MM.1S (cell line): ENCODE data around the gene KAZALD1.

Source experiments
- EZH2 ChIP-seq: fragments of 300-600 bp; sonication (generic); optimal IDR thresholded peaks from 2 replicates; pipeline ENCODE3; 2017; ENCODE audit warnings: low read depth, mild to moderate bottlenecking, antibody characterized with exemption, low read length, mixed read lengths
- TF ChIP-seq, protein P1 (sequence below): fragments of 300-600 bp; sonication (generic); IDR thresholded peaks from 2 replicates; pipeline ENCODE4 v1.5.1; 2016; ENCODE audit warnings: antibody characterized with exemption, low read length, mixed read lengths

DNA sequence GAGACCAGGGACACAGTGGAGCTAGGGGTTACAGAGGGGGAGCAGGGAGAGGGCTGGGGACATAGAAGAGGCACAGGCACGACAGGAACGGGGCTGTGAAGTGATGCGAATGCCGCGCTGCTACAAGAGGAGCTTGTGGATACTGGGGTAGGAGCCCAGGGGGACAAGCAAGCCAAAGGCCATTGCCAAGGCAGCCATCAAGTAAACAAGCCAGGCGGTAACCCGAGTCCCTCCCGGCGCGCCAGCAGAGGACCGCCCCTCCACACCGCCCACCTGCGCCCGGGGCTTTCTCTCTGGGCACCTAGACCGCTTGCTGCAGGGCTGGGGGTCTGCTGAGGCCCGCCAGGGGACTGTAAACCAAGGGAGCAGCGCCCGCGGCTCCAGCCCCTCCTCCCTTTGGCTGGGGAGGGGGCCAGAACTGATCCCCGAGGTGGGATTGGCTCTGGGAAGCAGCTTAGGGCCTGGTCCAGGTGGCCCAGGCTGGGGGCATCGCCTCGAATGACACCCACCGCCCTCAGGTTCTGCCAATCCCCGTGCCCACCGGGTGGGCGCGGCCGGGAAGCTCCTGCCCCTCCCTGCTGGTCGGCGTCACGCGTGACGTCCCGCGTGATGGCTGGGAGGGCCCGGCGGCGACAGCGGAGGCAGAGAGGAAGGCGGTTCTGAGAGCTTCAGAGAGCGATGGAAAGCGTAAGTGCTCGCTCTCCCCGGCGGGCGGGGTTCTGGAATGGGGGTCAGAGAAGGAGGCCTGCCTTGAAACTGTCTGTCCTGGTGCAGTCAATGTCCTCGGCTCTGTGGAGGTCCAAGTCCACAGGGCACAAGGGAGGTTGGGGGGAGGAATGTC lies 29.8 kb upstream of the KAZALD1 start:
- TF ChIP-seq, protein P1, sequence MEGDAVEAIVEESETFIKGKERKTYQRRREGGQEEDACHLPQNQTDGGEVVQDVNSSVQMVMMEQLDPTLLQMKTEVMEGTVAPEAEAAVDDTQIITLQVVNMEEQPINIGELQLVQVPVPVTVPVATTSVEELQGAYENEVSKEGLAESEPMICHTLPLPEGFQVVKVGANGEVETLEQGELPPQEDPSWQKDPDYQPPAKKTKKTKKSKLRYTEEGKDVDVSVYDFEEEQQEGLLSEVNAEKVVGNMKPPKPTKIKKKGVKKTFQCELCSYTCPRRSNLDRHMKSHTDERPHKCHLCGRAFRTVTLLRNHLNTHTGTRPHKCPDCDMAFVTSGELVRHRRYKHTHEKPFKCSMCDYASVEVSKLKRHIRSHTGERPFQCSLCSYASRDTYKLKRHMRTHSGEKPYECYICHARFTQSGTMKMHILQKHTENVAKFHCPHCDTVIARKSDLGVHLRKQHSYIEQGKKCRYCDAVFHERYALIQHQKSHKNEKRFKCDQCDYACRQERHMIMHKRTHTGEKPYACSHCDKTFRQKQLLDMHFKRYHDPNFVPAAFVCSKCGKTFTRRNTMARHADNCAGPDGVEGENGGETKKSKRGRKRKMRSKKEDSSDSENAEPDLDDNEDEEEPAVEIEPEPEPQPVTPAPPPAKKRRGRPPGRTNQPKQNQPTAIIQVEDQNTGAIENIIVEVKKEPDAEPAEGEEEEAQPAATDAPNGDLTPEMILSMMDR = no peak
- no peak for TF ChIP-seq EZH2
